H9 (cell line): ENCODE results near the gene PLCH1. TPM values are rescaled to one million over a fixed set of nuclear protein-coding genes. Genes with fewer than 3 reads are reported as not detected.

ENCODE experiments used
- DNase-seq: peaks from one replicate; pipeline ENCODE4 v3.0.0-alpha.2; 2017
- H2AFZ ChIP-seq: one replicate; pipeline ENCODE4 v1.6.1; 2013; ENCODE audit warnings: mild to moderate bottlenecking, low read length, control low read depth, moderate library complexity
- H2AK5ac ChIP-seq: 2 replicates; pipeline ENCODE4 v1.6.1; 2013; ENCODE audit warnings: low read length, control low read depth, mixed read lengths; ENCODE audit not compliant: insufficient read length
- H2BK120ac ChIP-seq: one replicate; pipeline ENCODE4 v1.6.1; 2013; ENCODE audit warnings: low read depth, mild to moderate bottlenecking, low read length, control low read depth, inconsistent platforms; ENCODE audit not compliant: poor library complexity, severe bottlenecking
- H2BK12ac ChIP-seq: 2 replicates; pipeline ENCODE4 v1.6.1; 2013; ENCODE audit warnings: low read length, control low read depth, mixed read lengths, low read depth; ENCODE audit not compliant: insufficient read length
- H2BK15ac ChIP-seq: 2 replicates; pipeline ENCODE4 v1.6.1; 2013; ENCODE audit warnings: low read depth, low read length, control low read depth
- H2BK20ac ChIP-seq: one replicate; pipeline ENCODE4 v1.6.1; 2013; ENCODE audit warnings: low read depth, mild to moderate bottlenecking, low read length, control low read depth, inconsistent platforms; ENCODE audit not compliant: poor library complexity, severe bottlenecking
- H2BK5ac ChIP-seq: 2 replicates; pipeline ENCODE4 v1.6.1; 2013; ENCODE audit warnings: low read length, control low read depth, mixed read lengths; ENCODE audit not compliant: insufficient read length
- H3K14ac ChIP-seq: 2 replicates; pipeline ENCODE4 v1.6.1; 2013; ENCODE audit warnings: low read length, control low read depth; ENCODE audit not compliant: insufficient read depth
- H3K18ac ChIP-seq: 2 replicates; pipeline ENCODE4 v1.6.1; 2013; ENCODE audit warnings: low read depth, mild to moderate bottlenecking, mixed read lengths, low read length, control low read depth; ENCODE audit not compliant: insufficient read length
- H3K23ac ChIP-seq: 2 replicates; pipeline ENCODE4 v1.6.1; 2013; ENCODE audit warnings: low read length, control low read depth, mixed read lengths, low read depth; ENCODE audit not compliant: insufficient read length
- H3K23me2 ChIP-seq: 2 replicates; pipeline ENCODE4 v1.6.1; 2013; ENCODE audit warnings: low read depth, mild to moderate bottlenecking, mixed read lengths, low read length, control low read depth; ENCODE audit not compliant: insufficient read length, poor library complexity, severe bottlenecking
- H3K27ac ChIP-seq: 2 replicates; pipeline ENCODE4 v1.5.1; 2013; ENCODE audit warnings: low read length, control low read depth, mixed read lengths, low read depth; ENCODE audit not compliant: insufficient read length
- H3K27me3 ChIP-seq: 2 replicates; pipeline ENCODE4 v1.6.1; 2013; ENCODE audit warnings: low read length, control low read depth, inconsistent platforms; ENCODE audit not compliant: insufficient read depth
- H3K4ac ChIP-seq: 2 replicates; pipeline ENCODE4 v1.6.1; 2013; ENCODE audit warnings: low read depth, mild to moderate bottlenecking, control low read depth, inconsistent platforms, low read length, moderate library complexity
- H3K4me1 ChIP-seq: 2 replicates; pipeline ENCODE4 v1.6.1; 2013; ENCODE audit warnings: low read length, control low read depth, inconsistent platforms; ENCODE audit not compliant: insufficient read depth
- H3K4me2 ChIP-seq: 2 replicates; pipeline ENCODE4 v1.6.1; 2013; ENCODE audit warnings: low read length, control low read depth, mixed read lengths; ENCODE audit not compliant: insufficient read length, insufficient read depth
- H3K56ac ChIP-seq: 2 replicates; pipeline ENCODE4 v1.6.1; 2013; ENCODE audit warnings: low read depth, mild to moderate bottlenecking, mixed read lengths, low read length, control low read depth; ENCODE audit not compliant: insufficient read length
- H3K79me1 ChIP-seq: 2 replicates; pipeline ENCODE4 v1.6.1; 2013; ENCODE audit warnings: low read depth, mild to moderate bottlenecking, moderate library complexity, low read length, control low read depth, inconsistent platforms; ENCODE audit not compliant: insufficient read depth, poor library complexity, severe bottlenecking
- H3K79me2 ChIP-seq: 2 replicates; pipeline ENCODE4 v1.6.1; 2013; ENCODE audit warnings: low read length, control low read depth, inconsistent platforms; ENCODE audit not compliant: insufficient read depth
- H3K9ac ChIP-seq: 2 replicates; pipeline ENCODE4 v1.6.1; 2013; ENCODE audit warnings: low read length, control low read depth, mixed read lengths; ENCODE audit not compliant: insufficient read length; ENCODE audit errors: extremely low read depth
- H3K9me3 ChIP-seq: one replicate; pipeline ENCODE4 v1.6.1; 2013; ENCODE audit warnings: low read depth, low read length, inconsistent platforms; ENCODE audit not compliant: control insufficient read depth
- H3T11ph ChIP-seq: one replicate; pipeline ENCODE4 v1.6.1; 2013; ENCODE audit warnings: mild to moderate bottlenecking, low read length, control low read depth, inconsistent platforms
- H4K20me1 ChIP-seq: one replicate; pipeline ENCODE4 v1.6.1; 2013; ENCODE audit not compliant: control insufficient read depth, insufficient read length, insufficient read depth
- H4K5ac ChIP-seq: 2 replicates; pipeline ENCODE4 v1.6.1; 2013; ENCODE audit warnings: low read depth, mild to moderate bottlenecking, mixed read lengths, low read length, control low read depth; ENCODE audit not compliant: insufficient read length
- H4K8ac ChIP-seq: replicated peaks from 2 replicates; pipeline ENCODE4 v1.6.1; 2013; ENCODE audit warnings: low read length, control low read depth, mixed read lengths, low read depth; ENCODE audit not compliant: insufficient read length
- H4K91ac ChIP-seq: 2 replicates; pipeline ENCODE4 v1.6.1; 2013; ENCODE audit warnings: low read depth, mild to moderate bottlenecking, moderate library complexity, mixed read lengths, low read length, control low read depth; ENCODE audit not compliant: insufficient read length
- H3K27ac Mint-ChIP-seq, 3 experiments: 2 replicates in 2 of 3; 3 replicates in 1 of 3; pipeline ENCODE4 v1.8.0; 2020 to 2021; ENCODE audit warnings: mixed read lengths in 3 of 3, mild to moderate bottlenecking in 1 of 3, moderate library complexity in 1 of 3
- H3K27me3 Mint-ChIP-seq: 2 replicates; pipeline ENCODE4 v1.8.0; 2021; ENCODE audit warnings: low read depth, mild to moderate bottlenecking, moderate library complexity, mixed read lengths
- H3K36me3 Mint-ChIP-seq, 3 experiments: 2 replicates in 2 of 3; 3 replicates in 1 of 3; pipeline ENCODE4 v1.8.0; 2020 to 2021; ENCODE audit warnings: low read depth in 3 of 3, mixed read lengths in 3 of 3; ENCODE audit not compliant: insufficient read depth in 1 of 3
- H3K4me1 Mint-ChIP-seq, 2 experiments: 2 replicates each; pipeline ENCODE4 v1.8.0; 2020; ENCODE audit warnings: mixed read lengths in 2 of 2
- H3K4me3 Mint-ChIP-seq, 2 experiments: 2 replicates in 1 of 2; 3 replicates in 1 of 2; pipeline ENCODE4 v1.8.0; 2020 to 2021; ENCODE audit warnings: mild to moderate bottlenecking in 2 of 2, mixed read lengths in 2 of 2, moderate library complexity in 1 of 2
- H3K9me3 Mint-ChIP-seq, 2 experiments: 2 replicates in 1 of 2; 3 replicates in 1 of 2; pipeline ENCODE4 v1.8.0; 2020; ENCODE audit warnings: mild to moderate bottlenecking in 2 of 2, mixed read lengths in 2 of 2, moderate library complexity in 1 of 2
- CTCF ChIP-seq: fragments of 200-600 bp; sonication (generic); conservative IDR thresholded peaks from 3 replicates; pipeline ENCODE4 v1.8.0; 2021; ENCODE audit warnings: antibody characterized with exemption, mild to moderate bottlenecking
- WGBS: extraction: QIAGEN DNeasy Blood & Tissue Kit; methylation state at CpG from one replicate; pipeline ENCODE4 v1.1.7; 2013; ENCODE audit warnings: missing lambda C conversion rate, low lambda C conversion rate, mixed read lengths; ENCODE audit not compliant: insufficient read length; ENCODE audit errors: extremely low coverage; 5-methylcytosine and 5-hydroxymethylcytosine counted together
- total RNA-seq: library from RNA; stranded (reverse); gene quantifications from 2 replicates; pipeline ENCODE4 v1.2.1, GENCODE V29; 2021

Gene PLCH1
- total RNA-seq, 1 experiment from 2014 or later: 19.0 TPM

GRCh38 chr3:155736381-155736780, 8.5 kb downstream of the PLCH1 start:
- Histone ChIP-seq H3K27me3 (no peaks in the 10 kb centered on the region), H4K20me1 (no peaks in the 10 kb centered on the region), H3K4ac (no peak overlapping the region), H4K91ac (no peak overlapping the region), H3K23me2 (no peaks in the 10 kb centered on the region), H3T11ph (no peak overlapping the region), H3K4me1 (no peaks in the 10 kb centered on the region), H3K9me3 (no peaks in the 10 kb centered on the region), H3K4me2 (no peak overlapping the region), H2AK5ac (no peak overlapping the region), H2AFZ (no peak overlapping the region), H2BK12ac (no peak overlapping the region), H2BK5ac (no peak overlapping the region), H3K23ac (no peak overlapping the region), H4K8ac (no peak overlapping the region), H2BK20ac (no peak overlapping the region), H4K5ac (no peak overlapping the region), H3K79me2 (peaks cover 3% of the 10 kb centered on the region; the same call in 1 of the 2 replicates), H2BK120ac (no peak overlapping the region), H3K18ac (no peak overlapping the region), H3K9ac (no peak overlapping the region), H3K79me1 (peaks cover 1% of the 10 kb centered on the region), H2BK15ac (no peak overlapping the region), H3K27ac (no peak overlapping the region), H3K56ac (no peak overlapping the region), H3K14ac (no peak overlapping the region)
- Mint-ChIP-seq H3K27ac (peak overlapping the region in 1 of 3 experiments; percentile 70; a peak in 1 of 7 replicates), H3K4me3 (no peak overlapping the region), H3K9me3 (no peaks in the 10 kb centered on the region; a peak in 1 of 5 replicates), H3K27me3 (no peaks in the 10 kb centered on the region), H3K4me1 (peaks cover 15 to 22% of the 10 kb centered on the region in 2 experiments), H3K36me3 (peaks cover 3 to 5% (median 4%) of the 10 kb centered on the region in 3 experiments; a peak in 6 of 7 replicates)
- no peak for DNase-seq
- TF ChIP-seq CTCF: no peak
- WGBS: no CpG with 5 or more reads among the region's 4 CpGs
